Measurements from ENCODE around the gene FIGNL2. TPM values are rescaled to one million over a fixed set of nuclear protein-coding genes. Genes with fewer than 3 reads are reported as not detected.

Gene FIGNL2
- total and polyA plus RNA-seq, 2 of the 13 experiments (the other 11 are each of a cell fraction or from before 2014, with no cell fraction given): 0.82 to 1.00 TPM

DNA sequence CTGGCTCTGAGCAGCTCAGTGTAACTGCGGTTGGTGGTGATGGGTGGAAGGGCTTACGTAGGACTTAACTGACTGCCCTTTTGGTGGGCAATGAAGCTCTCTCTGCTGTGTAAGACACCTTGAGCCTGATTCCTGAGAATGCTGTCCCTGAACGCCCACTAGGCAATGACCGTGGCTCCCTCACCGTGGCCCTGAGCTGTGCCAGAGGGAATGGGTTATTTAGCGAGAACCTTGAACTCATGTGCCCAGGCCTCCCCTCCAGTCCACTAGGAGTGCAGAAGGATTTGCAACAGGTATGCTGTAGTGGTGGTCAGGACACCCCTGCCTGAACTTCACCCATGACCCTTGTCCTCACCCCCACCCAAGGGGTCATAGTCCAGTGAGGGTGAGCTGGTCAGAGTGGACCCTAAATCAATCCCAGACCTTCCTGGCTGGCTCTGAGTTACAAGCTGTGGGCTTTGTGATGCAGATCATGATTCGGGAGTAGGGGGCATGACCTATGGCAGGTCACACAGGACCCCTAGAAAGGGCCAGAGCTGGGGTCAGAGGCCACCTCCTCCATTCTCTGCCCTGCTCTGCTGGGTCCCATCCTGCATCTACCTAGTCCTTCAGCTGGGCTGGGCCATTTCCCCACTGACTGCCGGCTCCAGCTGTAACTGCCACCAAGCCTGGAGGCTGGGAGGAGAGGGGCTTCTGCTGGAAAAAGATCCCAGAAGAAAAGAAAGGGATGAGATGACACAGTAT is 24.9 kb upstream of the FIGNL2 start:
- ChIA-PET POLR2A (interaction anchor here (1.1 kb wide), 1 partner anchor 59 kb away, joined by 3 read pairs; no protein-coding TSS in a partner anchor), CTCF (ENCODE audit: low intra/inter-chr PET ratio, low total read pairs) (no interaction called here)
- no peak overlapping the region for H3K4me3 ChIP-seq (replicated peaks in 1 of 3; ENCODE audit: insufficient read depth in 1 of 3, low read depth in 2 of 3, low read length in 3 of 3)

DNA sequence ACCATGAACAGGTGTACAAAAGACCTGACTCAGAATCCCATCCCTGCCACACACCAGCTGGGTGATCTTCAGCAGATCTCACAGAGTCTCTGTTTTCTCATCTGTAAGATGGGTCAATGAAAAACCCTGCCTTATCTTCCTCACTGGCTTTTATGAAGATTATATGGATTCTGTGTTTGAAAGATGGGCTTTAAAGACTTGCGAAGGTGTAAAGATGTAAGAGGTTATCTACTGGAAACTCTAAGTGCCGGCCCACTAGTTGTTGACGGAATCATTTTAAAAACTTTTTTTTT is 24.1 kb upstream of the FIGNL2 start:
- H3K9ac ChIP-seq (ENCODE audit: insufficient read depth, low read depth, low read length): no peak overlapping the region
- FAIRE-seq (no peak), DNase-seq (ENCODE audit: low spot score) (no peak), ATAC-seq (no peak)
- intact Hi-C loops (cut with micrococcal nuclease; ENCODE audit: unreplicated experiment) (loop anchor here (1.0 kb wide), 1 partner anchor 25 kb away; no protein-coding TSS in a partner anchor), in situ Hi-C loops (cut with HindIII; ENCODE audit: extremely low pct_ligation_motif_present, low pct_unique_long_range_greater_than_20kb) (no loop called here)
- BruUV-seq (replicated peaks): no TSS peak
- no peak overlapping the region for H3K4me2 ChIP-seq (ENCODE audit: low read depth, low read length)
- no peaks in the 10 kb centered on the region for H4K20me1 ChIP-seq (ENCODE audit: insufficient read depth, low read length)
- H3K27ac ChIP-seq (ENCODE audit: extremely low read length, insufficient read depth, low read length): no peak overlapping the region
- POLR2A ChIA-PET: no interaction called here
- peaks cover 7 to 40% of the 10 kb centered on the region in 2 experiments; a peak in 4 of 5 replicates for H3K27me3 ChIP-seq (ENCODE audit: control insufficient read depth in 1 of 2, insufficient read depth in 2 of 2, low read length in 2 of 2)
- no peak overlapping the region for H3K4me3 ChIP-seq (replicated peaks in 1 of 3; ENCODE audit: insufficient read depth in 1 of 3, low read depth in 2 of 3, low read length in 3 of 3)
- CTCF ChIA-PET (ENCODE audit: low intra/inter-chr PET ratio, low total read pairs): no interaction called here
- no peaks in the 10 kb centered on the region for H3K79me2 ChIP-seq (ENCODE audit: insufficient read depth, low read length)
- no peak overlapping the region for H2AFZ ChIP-seq (ENCODE audit: low read length)
- peaks cover 20% of the 10 kb centered on the region for H3K4me1 ChIP-seq (ENCODE audit: insufficient read depth, low read length)
- TF ChIP-seq ZNF629 (CRISPR knock-in tag; conservative IDR thresholded peaks at IDR 0.05) (0 out of 2 replicates have a peak, but pooled peaks have one; percentile 21), KLF16 (CRISPR knock-in tag; IDR thresholded peaks at IDR 0.05) (no peak), RFXAP (CRISPR knock-in tag; IDR thresholded peaks at IDR 0.05; ENCODE audit: borderline replicate concordance) (no peak)
- TF ChIP-seq, protein P1, sequence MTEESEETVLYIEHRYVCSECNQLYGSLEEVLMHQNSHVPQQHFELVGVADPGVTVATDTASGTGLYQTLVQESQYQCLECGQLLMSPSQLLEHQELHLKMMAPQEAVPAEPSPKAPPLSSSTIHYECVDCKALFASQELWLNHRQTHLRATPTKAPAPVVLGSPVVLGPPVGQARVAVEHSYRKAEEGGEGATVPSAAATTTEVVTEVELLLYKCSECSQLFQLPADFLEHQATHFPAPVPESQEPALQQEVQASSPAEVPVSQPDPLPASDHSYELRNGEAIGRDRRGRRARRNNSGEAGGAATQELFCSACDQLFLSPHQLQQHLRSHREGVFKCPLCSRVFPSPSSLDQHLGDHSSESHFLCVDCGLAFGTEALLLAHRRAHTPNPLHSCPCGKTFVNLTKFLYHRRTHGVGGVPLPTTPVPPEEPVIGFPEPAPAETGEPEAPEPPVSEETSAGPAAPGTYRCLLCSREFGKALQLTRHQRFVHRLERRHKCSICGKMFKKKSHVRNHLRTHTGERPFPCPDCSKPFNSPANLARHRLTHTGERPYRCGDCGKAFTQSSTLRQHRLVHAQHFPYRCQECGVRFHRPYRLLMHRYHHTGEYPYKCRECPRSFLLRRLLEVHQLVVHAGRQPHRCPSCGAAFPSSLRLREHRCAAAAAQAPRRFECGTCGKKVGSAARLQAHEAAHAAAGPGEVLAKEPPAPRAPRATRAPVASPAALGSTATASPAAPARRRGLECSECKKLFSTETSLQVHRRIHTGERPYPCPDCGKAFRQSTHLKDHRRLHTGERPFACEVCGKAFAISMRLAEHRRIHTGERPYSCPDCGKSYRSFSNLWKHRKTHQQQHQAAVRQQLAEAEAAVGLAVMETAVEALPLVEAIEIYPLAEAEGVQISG (CRISPR knock-in tag; IDR thresholded peaks at IDR 0.05): no peak
- no peaks in the 10 kb centered on the region for H3K36me3 ChIP-seq (replicated peaks in 1 of 2; ENCODE audit: control insufficient read depth in 1 of 2, insufficient read depth in 2 of 2, low read length in 2 of 2)
- 77% methylated on average over 3 of the region's 3 CpGs for WGBS (ENCODE audit: low lambda C conversion rate)
- no peaks in the 10 kb centered on the region for H3K9me3 ChIP-seq (ENCODE audit: low read length)

More for the DNA sequence above, 24.9 kb upstream of the FIGNL2 start:
- Histone ChIP-seq H2AFZ (ENCODE audit: low read length) (no peak overlapping the region), H3K4me2 (ENCODE audit: low read depth, low read length) (no peak overlapping the region), H3K4me1 (ENCODE audit: insufficient read depth, low read length) (peaks cover 12% of the 10 kb centered on the region), H3K36me3 (replicated peaks in 1 of 2; ENCODE audit: control insufficient read depth in 1 of 2, insufficient read depth in 2 of 2, low read length in 2 of 2) (no peaks in the 10 kb centered on the region), H3K9ac (ENCODE audit: insufficient read depth, low read depth, low read length) (no peak overlapping the region), H4K20me1 (ENCODE audit: insufficient read depth, low read length) (no peaks in the 10 kb centered on the region), H3K9me3 (ENCODE audit: low read length) (no peaks in the 10 kb centered on the region), H3K79me2 (ENCODE audit: insufficient read depth, low read length) (no peaks in the 10 kb centered on the region), H3K27ac (ENCODE audit: extremely low read length, insufficient read depth, low read length) (no peak overlapping the region), H3K27me3 (ENCODE audit: control insufficient read depth in 1 of 2, insufficient read depth in 2 of 2, low read length in 2 of 2) (peaks cover 3 to 32% of the 10 kb centered on the region in 2 experiments; a peak in 4 of 5 replicates)
- 36% methylated on average over 4 of the region's 8 CpGs for WGBS (ENCODE audit: low lambda C conversion rate)
- no peak for ATAC-seq
- FAIRE-seq: no peak
- TF ChIP-seq POLR2A (IDR thresholded peaks at IDR 0.05; ENCODE audit: insufficient read depth in 1 of 2, low read depth in 2 of 2, low read length in 2 of 2) (no peak), HNF4A (CRISPR knock-in tag; IDR thresholded peaks at IDR 0.05) (peak; percentile 30; the same call in 1 of the 2 replicates)
- TF ChIP-seq, protein P1 (CRISPR knock-in tag; IDR thresholded peaks at IDR 0.05): no peak
- DNase-seq (ENCODE audit: low spot score): no peak
- in situ Hi-C loops (cut with HindIII; ENCODE audit: extremely low pct_ligation_motif_present, low pct_unique_long_range_greater_than_20kb) (no loop called here), intact Hi-C loops (cut with micrococcal nuclease; ENCODE audit: unreplicated experiment) (no loop called here)
- no TSS peak for BruUV-seq (replicated peaks)

All from HepG2 (cell line).